Ishikawa (cell line): ENCODE measurements around the gene PTCSC3.

Source experiments
- CREB1 ChIP-seq: IDR thresholded peaks from 2 replicates; pipeline ENCODE4 v1.6.1; 2012; ENCODE audit warnings: low read depth
- EGR1 ChIP-seq: IDR thresholded peaks from 2 replicates; pipeline ENCODE4 v1.6.1; 2012
- EP300 ChIP-seq: IDR thresholded peaks from 2 replicates; pipeline ENCODE4 v1.6.1; 2012; ENCODE audit warnings: borderline replicate concordance
- NFIC ChIP-seq: IDR thresholded peaks from 2 replicates; pipeline ENCODE4 v1.6.1; 2012
- TAF1 ChIP-seq: IDR thresholded peaks from 2 replicates; pipeline ENCODE4 v1.6.1; 2012; ENCODE audit warnings: low read depth, mild to moderate bottlenecking

DNA sequence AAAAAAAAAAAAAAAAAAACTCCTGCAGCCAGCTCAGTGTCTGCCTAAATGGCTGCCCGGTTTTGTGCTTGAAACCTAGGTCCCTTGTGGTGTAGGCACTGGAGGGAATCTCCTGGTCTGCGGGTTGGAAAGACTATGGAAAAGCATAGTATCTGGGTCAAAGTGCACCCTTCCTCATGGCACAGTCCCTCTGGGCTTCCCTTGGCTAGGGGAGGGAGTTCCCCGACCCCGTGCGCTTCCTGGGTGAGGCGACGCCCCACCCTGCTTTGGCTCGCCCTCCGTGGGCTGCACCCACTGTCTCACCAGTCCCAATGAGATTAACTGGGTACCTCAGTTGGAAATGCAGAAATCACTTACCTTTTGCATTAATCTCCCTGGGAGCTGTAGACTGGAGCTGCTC is 14.3 kb downstream of the PTCSC3 start:
- no peak for TF ChIP-seq TAF1
- no peak for TF ChIP-seq NFIC
- TF ChIP-seq EP300: no peak
- TF ChIP-seq EGR1: no peak
- no peak for TF ChIP-seq CREB1
